HT1080 (cell line): ENCODE results near the gene RPL34. TPM values are rescaled to one million over a fixed set of nuclear protein-coding genes. Genes with fewer than 3 reads are reported as not detected.

Experiments used
- DNase-seq: peaks from one replicate; pipeline ENCODE4 v3.0.0-alpha.2; 2015; ENCODE audit warnings: low read depth
- small RNA-seq: library from RNA; depleted of rRNA; stranded (forward); fragments of <200 nt; gene quantifications from one replicate; pipeline ENCODE3, GENCODE V24; 2014
- total RNA-seq: library from RNA; depleted of rRNA; stranded (reverse); fragments of >200 nt; shearing (Covaris generic); gene quantifications from 2 replicates; pipeline ENCODE4 v1.2.3, GENCODE V29; 2014; rRNA removed

The RPL34 gene
- total RNA-seq, 1 experiment from 2014 or later, result 1,285 TPM

GRCh38 chr4:108624263-108625056, 4.1 kb downstream of the RPL34 start:
- no peak for DNase-seq

GRCh38 chr4:108626056-108626455, 5.7 kb downstream of the RPL34 start:
- DNase-seq, result no peak

- DNase-seq, result no peak
These were observed 8.0 kb downstream of the RPL34 start for GRCh38 chr4:108628411-108628810.

GRCh38 chr4:108635070-108635655, 14.8 kb downstream of the RPL34 start:
- DNase-seq, result no peak

GRCh38 chr4:108636246-108636645, 15.9 kb downstream of the RPL34 start:
- DNase-seq, result no peak

- DNase-seq, result no peak
These were observed 17.5 kb downstream of the RPL34 start for GRCh38 chr4:108637856-108638255.

- DNase-seq, result peak; percentile 82
These were observed 23.9 kb downstream of the RPL34 start for GRCh38 chr4:108644237-108644636.

GRCh38 chr4:108646706-108647105, 26.3 kb downstream of the RPL34 start:
- no peak for DNase-seq

- DNase-seq, result no peak
These were observed 29.5 kb downstream of the RPL34 start for GRCh38 chr4:108649863-108650211.

GRCh38 chr4:108650212-108651013, 30.0 kb downstream of the RPL34 start, which contains the start of gene OSTC:
OSTC (plus strand) TSS chr4:108650599; CDS start chr4:108650656, 57 bp downstream.
- peak; percentile 91 for DNase-seq

- DNase-seq, result peak; percentile 29
These were observed 30.8 kb downstream of the RPL34 start for GRCh38 chr4:108651014-108651791.

- no peak for DNase-seq
These were observed 42.3 kb downstream of the RPL34 start for GRCh38 chr4:108662629-108663028.

GRCh38 chr4:108674356-108674977, 54.1 kb downstream of the RPL34 start:
- no peak for DNase-seq

Small RNA genes within 50 kb of the gene (small RNA-seq; reads per million reads assigned to genes)
- gene RNU6-431P, result not detected

Other genes with a start within 250 kb of the RPL34 start
- 86.3 and 92.1 TPM in 2 replicates for gene OSTC, start 30.0 kb downstream of the RPL34 start, total RNA-seq
- gene ETNPPL, start 142.5 kb downstream of the RPL34 start, total RNA-seq, result not detected in 2 replicates